ENCODE data around the gene OR4K1.
"Not testable (repeated sequence)": the region's sequence is repeated elsewhere in the genome, so short reads cannot be mapped to it uniquely, and the experiment has no call there.

OR4K1 gene

GRCh38 chr14:19930617-19931016 lies at the start of gene OR4K1:
Gene OR4K1 (plus strand): TSS chr14:19930917. CDS start chr14:19935667, 4,750 bp downstream.
- DNase-seq = no peak

GRCh38 chr14:19895282-19895681 lies 35.4 kb upstream of the OR4K1 start:
- no peak for DNase-seq

GRCh38 chr14:19900999-19901398 lies 29.7 kb upstream of the OR4K1 start:
- no peak for DNase-seq

- DNase-seq = no peak
Measured at GRCh38 chr14:19902409-19902808, 28.3 kb upstream of the OR4K1 start.

GRCh38 chr14:19906665-19907064 lies 24.1 kb upstream of the OR4K1 start:
- DNase-seq = no peak

GRCh38 chr14:19911114-19911513 lies 19.6 kb upstream of the OR4K1 start:
- DNase-seq = no peak

GRCh38 chr14:19917243-19917642 lies 13.5 kb upstream of the OR4K1 start:
- no peak for DNase-seq

GRCh38 chr14:19917955-19918518 lies 12.7 kb upstream of the OR4K1 start:
- no peak for DNase-seq

- no peak for DNase-seq
Measured at GRCh38 chr14:19918553-19919264, 12.0 kb upstream of the OR4K1 start.

- DNase-seq = no peak
Measured at GRCh38 chr14:19920021-19920657, 10.6 kb upstream of the OR4K1 start, which contains the start of gene OR4K5. Gene OR4K5 (plus strand): TSS chr14:19920607. CDS start chr14:19920607, 0 bp downstream.

GRCh38 chr14:19941668-19942067 lies 11.0 kb downstream of the OR4K1 start:
- no peak for DNase-seq

GRCh38 chr14:19947413-19948090 lies 16.8 kb downstream of the OR4K1 start:
- no peak for DNase-seq

GRCh38 chr14:19949218-19949617 lies 18.5 kb downstream of the OR4K1 start:
- DNase-seq = no peak

GRCh38 chr14:19969735-19970134 lies 39.0 kb downstream of the OR4K1 start:
- not testable (repeated sequence) for DNase-seq

- no peak for DNase-seq
Measured at GRCh38 chr14:19974844-19975243, 44.1 kb downstream of the OR4K1 start.

GRCh38 chr14:19975291-19975690 lies 44.6 kb downstream of the OR4K1 start, which contains the start of gene OR4K15:
Gene OR4K15 (plus strand): TSS chr14:19975591. CDS start chr14:19975591, 0 bp downstream.
- no peak for DNase-seq
